AG20443 (cell line): ENCODE measurements around the gene ATG9B.
"Not testable (repeated sequence)": the region's sequence is repeated elsewhere in the genome, so short reads cannot be mapped to it uniquely, and the experiment has no call there.

Experiments
- DNase-seq: peaks from one replicate; pipeline ENCODE4 v3.0.0; 2012; ENCODE audit warnings: low spot score, mixed read lengths

ATG9B gene

DNA sequence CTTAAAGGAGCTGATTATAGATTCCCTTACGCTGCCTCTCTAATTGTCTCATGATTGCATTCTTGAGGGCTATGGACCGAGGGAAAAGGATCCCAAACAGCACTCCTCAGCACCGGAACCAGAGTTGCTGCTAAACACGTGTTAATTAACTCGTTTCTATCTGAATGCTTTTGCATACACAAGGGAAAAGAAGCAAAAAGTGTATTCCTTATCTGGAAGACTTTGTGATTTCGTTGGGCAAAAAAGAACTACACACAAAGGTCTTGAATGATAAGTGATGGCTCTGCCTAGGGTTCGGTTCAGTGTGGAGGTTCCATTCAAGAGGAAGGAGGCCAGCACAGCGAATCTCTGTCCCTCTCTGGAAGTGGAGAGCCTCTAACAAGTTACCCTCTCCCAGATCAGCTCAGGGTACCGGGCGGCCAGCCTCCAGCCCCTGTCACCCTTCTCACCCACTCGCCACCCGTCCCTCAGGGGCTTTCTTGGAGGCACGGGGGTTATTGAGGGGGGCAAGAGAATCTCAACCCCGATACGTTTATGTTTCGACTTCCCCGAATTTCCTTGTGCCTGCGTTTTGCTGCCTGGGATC is 34.6 kb upstream of the ATG9B start:
- DNase-seq = no peak

DNA sequence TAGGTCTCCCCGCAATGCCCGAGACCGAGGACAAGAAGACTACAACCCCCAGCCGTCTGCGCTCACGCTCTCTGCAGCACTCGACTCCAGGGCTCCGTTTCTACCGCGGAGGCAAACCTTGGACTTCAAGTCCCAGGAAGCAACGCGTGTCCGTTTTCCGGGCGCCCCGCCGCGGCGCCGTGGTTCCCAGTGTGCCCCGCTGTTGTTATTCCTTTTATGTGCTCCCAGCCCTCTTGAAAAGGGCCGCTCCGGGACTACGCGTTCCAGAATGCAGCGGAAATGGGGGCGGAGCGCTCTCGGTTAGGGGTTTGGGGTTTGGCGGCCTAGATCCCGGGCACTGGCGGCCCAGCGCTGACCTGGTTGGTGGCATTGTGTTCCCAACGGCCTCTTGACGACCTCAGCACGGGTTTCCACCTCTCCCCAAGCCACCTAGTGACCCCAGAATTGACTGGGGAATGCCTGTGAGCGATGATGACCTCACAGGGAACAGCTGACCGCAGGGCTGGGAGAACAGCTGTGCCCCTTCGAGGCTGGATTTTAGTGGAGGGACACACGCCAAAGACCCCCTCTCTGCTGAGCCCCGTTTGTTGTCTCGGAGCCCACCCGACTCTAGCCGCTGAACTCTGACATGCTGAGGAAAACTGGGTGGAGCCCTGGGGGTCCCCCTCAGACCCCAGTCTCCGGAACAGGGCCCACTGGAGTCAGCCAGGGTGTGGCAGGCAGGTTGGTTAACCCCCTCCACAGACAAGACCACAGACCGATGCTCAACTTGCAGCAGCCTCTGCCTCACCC is 33.9 kb upstream of the ATG9B start:
- DNase-seq = peak; percentile 98

DNA sequence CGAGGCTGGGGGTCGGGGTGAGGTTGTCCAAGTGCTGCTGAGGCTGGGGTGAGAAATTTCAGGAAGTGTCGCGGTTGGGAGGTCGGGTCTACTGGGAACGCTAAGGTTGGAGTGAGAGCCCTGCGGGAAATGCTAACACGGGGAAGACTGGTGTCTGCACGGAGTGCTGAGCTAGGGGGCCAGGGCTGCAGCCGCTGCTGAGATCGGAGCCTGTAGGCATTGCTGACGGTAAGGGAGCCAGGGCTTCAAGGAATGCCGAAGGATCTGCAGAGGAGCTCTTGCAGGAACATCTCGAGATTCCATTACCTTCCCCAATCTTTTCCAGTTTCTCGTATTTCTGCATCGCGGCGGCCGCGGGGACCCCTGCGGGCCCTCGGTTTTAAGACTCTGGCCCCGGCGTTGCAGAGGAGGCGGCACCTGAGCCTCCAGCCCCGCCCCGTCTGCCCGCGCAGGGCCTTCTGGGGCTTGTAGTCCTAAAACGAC is 33.3 kb upstream of the ATG9B start, which contains the start of gene CDK5:
Gene CDK5 (minus strand): TSS at position 392 of the 483 bp plus-strand sequence. CDS start 49 bp downstream, at position 343.
- no peak for DNase-seq

GRCh38 chr7:151056666-151057505 is 32.6 kb upstream of the ATG9B start:
- DNase-seq = no peak

DNA sequence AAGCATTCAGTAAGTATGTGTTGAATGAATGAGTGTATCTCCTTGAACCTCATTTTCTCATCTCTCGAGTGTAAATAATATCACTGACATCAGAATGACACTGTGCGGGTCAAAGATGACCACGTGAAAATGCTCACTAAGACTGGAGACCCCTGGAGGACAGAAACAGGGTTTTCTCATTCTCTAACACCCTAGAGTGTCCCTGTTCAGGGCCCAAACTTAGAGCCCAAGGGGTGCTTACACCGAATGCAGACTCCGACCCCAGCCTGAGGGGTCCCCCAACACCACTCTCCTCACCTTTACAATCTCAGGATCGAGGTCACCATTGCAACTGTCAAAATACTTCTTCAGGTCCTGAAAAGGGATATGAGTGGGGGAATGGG is 32.0 kb upstream of the ATG9B start:
- DNase-seq = no peak

DNA sequence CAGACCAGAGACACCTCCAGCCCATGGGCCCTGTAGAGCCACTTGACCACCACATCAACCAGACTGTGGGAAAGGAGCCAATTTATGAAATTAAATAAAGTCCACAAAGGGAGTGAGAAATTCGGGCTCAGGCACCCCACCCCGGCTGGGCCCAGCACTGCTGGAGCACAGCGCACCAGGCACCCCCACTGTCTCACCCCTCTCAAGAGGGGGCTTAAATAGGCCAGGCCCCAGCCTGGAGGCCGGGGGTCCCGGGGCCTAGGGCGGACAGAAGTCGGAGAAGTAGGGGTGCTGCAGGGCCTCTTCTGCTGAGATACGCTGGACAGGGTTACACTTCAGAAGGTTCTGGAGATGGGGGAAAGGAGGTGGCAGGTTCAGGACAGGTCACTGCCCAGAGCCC is 29.5 kb upstream of the ATG9B start:
- no peak for DNase-seq

DNA sequence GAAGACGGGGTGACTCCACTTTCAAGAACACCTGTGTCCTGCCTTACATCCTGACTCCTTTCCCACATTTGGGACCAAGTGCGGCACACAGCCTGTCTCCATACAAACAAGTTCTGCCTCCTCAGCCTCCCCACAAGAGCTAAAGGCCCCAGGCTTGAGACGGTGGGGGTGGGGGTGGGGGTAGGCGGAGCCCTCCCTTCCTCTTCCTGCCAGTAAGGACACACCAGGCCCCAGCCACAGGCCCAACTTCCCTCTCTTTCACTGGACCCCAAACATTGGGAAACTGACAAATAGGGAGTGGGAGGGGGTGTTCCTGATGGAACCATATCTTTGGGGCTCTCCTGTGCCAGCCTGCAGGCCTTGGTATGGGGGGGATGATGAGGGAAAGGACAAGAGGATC is 28.8 kb upstream of the ATG9B start:
- no peak for DNase-seq

GRCh38 chr7:151051108-151051507 is 26.8 kb upstream of the ATG9B start:
- peak; percentile 83 for DNase-seq

GRCh38 chr7:151048911-151049463 is 24.7 kb upstream of the ATG9B start:
- DNase-seq = no peak

- no peak for DNase-seq
Observed at GRCh38 chr7:151047976-151048815, 23.9 kb upstream of the ATG9B start, which contains the start of gene ASIC3. Gene ASIC3 (plus strand): TSS chr7:151048531. CDS start chr7:151048886, 355 bp downstream.

- DNase-seq = peak; percentile 49
Observed at GRCh38 chr7:151046603-151047573, 22.6 kb upstream of the ATG9B start.

- no peak for DNase-seq
Observed at GRCh38 chr7:151045967-151046366, 21.7 kb upstream of the ATG9B start.

- DNase-seq = no peak
Observed at GRCh38 chr7:151045262-151045661, 21.0 kb upstream of the ATG9B start.

DNA sequence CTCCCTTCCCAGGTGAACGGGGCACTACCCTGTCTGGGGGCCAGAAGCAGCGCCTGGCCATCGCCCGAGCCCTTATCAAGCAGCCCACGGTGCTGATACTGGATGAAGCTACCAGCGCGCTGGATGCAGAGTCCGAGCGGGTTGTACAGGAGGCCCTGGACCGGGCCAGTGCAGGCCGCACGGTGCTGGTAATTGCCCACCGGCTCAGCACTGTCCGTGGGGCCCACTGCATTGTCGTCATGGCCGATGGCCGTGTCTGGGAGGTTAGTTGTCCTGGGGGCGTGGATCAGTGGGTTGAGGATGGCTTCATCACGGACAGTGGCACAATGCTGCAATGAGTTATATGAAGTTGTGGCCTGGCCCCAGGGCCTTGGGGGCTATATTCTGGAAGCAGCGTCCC is 19.7 kb upstream of the ATG9B start:
- DNase-seq = no peak

GRCh38 chr7:151043449-151043848 is 19.2 kb upstream of the ATG9B start:
- not testable (repeated sequence) for DNase-seq

- DNase-seq = no peak
Observed at GRCh38 chr7:151040616-151041375, 16.5 kb upstream of the ATG9B start.

- no peak for DNase-seq
Observed at GRCh38 chr7:151039850-151040548, 15.7 kb upstream of the ATG9B start.
